SU-DHL-6 (cell line): ENCODE measurements around the gene DICER1.

ENCODE experiments used
- H2AFZ ChIP-seq: fragments of 200-600 bp; sonication (generic); 2 replicates; pipeline ENCODE4 v1.6.1; 2014; ENCODE audit warnings: low read depth, mild to moderate bottlenecking, moderate library complexity, mixed read lengths, antibody characterized with exemption, low read length; ENCODE audit not compliant: severe bottlenecking
- H3F3A ChIP-seq: fragments of 200-600 bp; shearing (Covaris generic); 2 replicates; pipeline ENCODE4 v1.6.0; 2016; ENCODE audit warnings: antibody characterized with exemption, mild to moderate bottlenecking; ENCODE audit not compliant: insufficient read depth
- H3K27ac ChIP-seq: fragments of 200-600 bp; sonication (generic); 2 replicates; pipeline ENCODE4 v1.5.1; 2016; ENCODE audit warnings: low read depth, mild to moderate bottlenecking, low read length, moderate library complexity, mixed read lengths
- H3K27me3 ChIP-seq: fragments of 200-600 bp; sonication (generic), shearing (Covaris generic); 2 replicates; pipeline ENCODE4 v1.6.0; 2014; ENCODE audit warnings: mild to moderate bottlenecking, low read length
- H3K36me3 ChIP-seq: fragments of 200-600 bp; sonication (generic); 2 replicates; pipeline ENCODE4 v1.6.1; 2014; ENCODE audit warnings: mild to moderate bottlenecking, low read length, mixed read lengths
- H3K4me2 ChIP-seq: fragments of 300-600, 200-600 bp; shearing (Covaris generic), sonication (generic); 2 replicates; pipeline ENCODE4 v1.6.0; 2014; ENCODE audit warnings: low read length, low read depth, mild to moderate bottlenecking; ENCODE audit not compliant: poor library complexity, severe bottlenecking
- H3K4me3 ChIP-seq: fragments of 200-600 bp; sonication (generic); 2 replicates; pipeline ENCODE4 v1.5.1; 2014; ENCODE audit warnings: antibody characterized with exemption, low read length, mild to moderate bottlenecking, mixed read lengths; ENCODE audit not compliant: insufficient read depth, poor library complexity, severe bottlenecking
- H3K79me2 ChIP-seq: fragments of 200-600 bp; sonication (generic); 2 replicates; pipeline ENCODE4 v1.6.1; 2014; ENCODE audit warnings: mild to moderate bottlenecking, low read length, moderate library complexity; ENCODE audit not compliant: insufficient read depth
- H3K9ac ChIP-seq: fragments of 200-600 bp; sonication (generic); 2 replicates; pipeline ENCODE4 v1.7.0; 2014; ENCODE audit warnings: mild to moderate bottlenecking, low read length
- H3K9me2 ChIP-seq: fragments of 200-600 bp; sonication (generic); replicated peaks from 2 replicates; pipeline ENCODE4 v1.6.1; 2014; ENCODE audit warnings: low read length; ENCODE audit not compliant: insufficient read depth
- H3K9me3 ChIP-seq: fragments of 200-600 bp; sonication (generic); 2 replicates; pipeline ENCODE4 v1.6.1; 2014; ENCODE audit warnings: low read length, mixed read lengths; ENCODE audit not compliant: insufficient read depth
- H4K20me1 ChIP-seq: fragments of 200-600 bp; sonication (generic); 2 replicates; pipeline ENCODE4 v1.6.1; 2014; ENCODE audit warnings: low read depth, mild to moderate bottlenecking, antibody characterized with exemption, low read length, moderate library complexity, mixed read lengths
- EZH2phosphoT487 ChIP-seq: fragments of 200-600 bp; sonication (generic), shearing (Covaris generic); conservative IDR thresholded peaks from 2 replicates; pipeline ENCODE4 v1.6.1; 2018; ENCODE audit warnings: mild to moderate bottlenecking, antibody characterized with exemption, low read length, moderate library complexity, mixed read lengths
- TF ChIP-seq, protein P1 (sequence below): fragments of 200-600 bp; sonication (generic); IDR thresholded peaks from one replicate; pipeline ENCODE4 v1.5.1; 2017; ENCODE audit warnings: antibody characterized with exemption, mild to moderate bottlenecking, low read length, moderate library complexity; ENCODE audit not compliant: insufficient read depth, poor library complexity, severe bottlenecking

The DICER1 gene

DNA sequence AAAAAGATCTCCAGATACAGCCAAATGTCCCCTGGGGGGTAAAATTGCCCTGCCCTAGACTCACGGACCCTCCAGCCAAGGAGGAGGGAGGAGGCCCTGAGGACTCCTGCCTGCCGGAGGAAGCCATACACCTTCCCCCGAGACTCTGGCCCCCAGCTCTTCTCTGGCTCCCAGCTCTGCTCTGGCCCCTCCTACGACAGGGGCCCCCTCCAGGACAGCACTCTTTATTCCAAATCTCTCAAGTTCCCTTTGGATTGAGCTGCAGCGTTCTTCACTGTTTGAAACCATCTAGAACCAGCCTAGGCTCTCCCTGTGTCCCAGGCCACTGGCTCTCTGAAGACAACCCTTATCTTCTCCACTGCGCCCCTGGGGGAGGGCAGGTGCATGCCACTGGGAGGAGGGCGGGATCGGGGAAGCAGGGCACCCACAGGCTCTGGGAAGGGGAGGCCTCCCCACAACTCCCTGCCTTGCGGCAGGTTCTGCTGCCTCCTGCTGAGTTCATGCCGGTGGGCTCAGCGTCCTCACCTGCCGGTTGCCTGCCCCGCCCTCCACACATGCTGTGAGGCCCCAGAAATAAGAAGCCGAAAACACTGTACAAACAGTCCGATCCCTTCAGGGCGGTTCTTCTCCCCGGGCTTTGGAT lies 112.7 kb downstream of the DICER1 start:
- no peak overlapping the region for H3K27ac ChIP-seq
- no peak for TF ChIP-seq EZH2phosphoT487
- TF ChIP-seq, protein P1, sequence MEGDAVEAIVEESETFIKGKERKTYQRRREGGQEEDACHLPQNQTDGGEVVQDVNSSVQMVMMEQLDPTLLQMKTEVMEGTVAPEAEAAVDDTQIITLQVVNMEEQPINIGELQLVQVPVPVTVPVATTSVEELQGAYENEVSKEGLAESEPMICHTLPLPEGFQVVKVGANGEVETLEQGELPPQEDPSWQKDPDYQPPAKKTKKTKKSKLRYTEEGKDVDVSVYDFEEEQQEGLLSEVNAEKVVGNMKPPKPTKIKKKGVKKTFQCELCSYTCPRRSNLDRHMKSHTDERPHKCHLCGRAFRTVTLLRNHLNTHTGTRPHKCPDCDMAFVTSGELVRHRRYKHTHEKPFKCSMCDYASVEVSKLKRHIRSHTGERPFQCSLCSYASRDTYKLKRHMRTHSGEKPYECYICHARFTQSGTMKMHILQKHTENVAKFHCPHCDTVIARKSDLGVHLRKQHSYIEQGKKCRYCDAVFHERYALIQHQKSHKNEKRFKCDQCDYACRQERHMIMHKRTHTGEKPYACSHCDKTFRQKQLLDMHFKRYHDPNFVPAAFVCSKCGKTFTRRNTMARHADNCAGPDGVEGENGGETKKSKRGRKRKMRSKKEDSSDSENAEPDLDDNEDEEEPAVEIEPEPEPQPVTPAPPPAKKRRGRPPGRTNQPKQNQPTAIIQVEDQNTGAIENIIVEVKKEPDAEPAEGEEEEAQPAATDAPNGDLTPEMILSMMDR = no peak

DNA sequence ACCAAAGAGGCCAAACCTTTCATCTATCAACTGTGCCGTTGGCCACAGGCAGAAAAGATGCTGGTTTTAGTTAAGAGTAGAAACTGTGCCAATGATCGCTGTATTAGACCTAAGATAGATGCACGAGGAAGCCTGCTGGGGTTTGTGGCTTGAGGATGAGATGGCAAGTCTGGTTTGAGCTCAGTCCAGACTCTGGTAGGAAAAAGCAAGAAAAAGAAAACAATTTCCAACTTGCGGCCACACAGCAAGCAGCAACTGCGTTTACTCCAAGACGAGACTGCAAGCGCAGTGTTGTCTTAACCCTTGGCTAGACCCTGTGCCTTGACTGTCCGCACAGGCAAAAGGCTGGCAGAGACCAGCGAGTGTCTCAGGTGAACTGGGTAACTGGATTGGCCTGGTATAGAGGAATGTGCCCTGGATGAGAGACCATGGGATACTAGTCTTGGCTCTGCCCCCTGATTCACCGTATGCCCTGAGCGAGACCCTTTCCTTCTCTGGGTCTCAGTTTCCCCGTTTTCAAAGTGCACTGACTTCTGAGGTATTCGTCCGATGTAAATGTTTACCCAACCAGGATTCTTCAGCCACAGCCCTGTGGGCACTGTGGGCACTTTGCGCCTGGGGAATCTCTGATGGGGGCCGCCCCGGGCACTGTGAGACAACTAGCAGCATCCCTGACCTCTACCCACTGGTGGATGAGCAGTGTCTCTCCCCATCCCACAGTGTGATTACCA lies 113.4 kb downstream of the DICER1 start:
- no peak overlapping the region for H3K27ac ChIP-seq

More for the DNA sequence above, 112.7 kb downstream of the DICER1 start:
- Histone ChIP-seq H3K36me3 (no peaks in the 10 kb centered on the region), H3K9me3 (no peaks in the 10 kb centered on the region), H2AFZ (no peak overlapping the region), H3K9me2 (no peaks in the 10 kb centered on the region), H3K79me2 (no peaks in the 10 kb centered on the region), H3K4me3 (no peak overlapping the region), H3K27me3 (no peaks in the 10 kb centered on the region), H4K20me1 (no peaks in the 10 kb centered on the region), H3K4me2 (no peak overlapping the region), H3F3A (no peaks in the 10 kb centered on the region), H3K9ac (no peak overlapping the region)

DNA sequence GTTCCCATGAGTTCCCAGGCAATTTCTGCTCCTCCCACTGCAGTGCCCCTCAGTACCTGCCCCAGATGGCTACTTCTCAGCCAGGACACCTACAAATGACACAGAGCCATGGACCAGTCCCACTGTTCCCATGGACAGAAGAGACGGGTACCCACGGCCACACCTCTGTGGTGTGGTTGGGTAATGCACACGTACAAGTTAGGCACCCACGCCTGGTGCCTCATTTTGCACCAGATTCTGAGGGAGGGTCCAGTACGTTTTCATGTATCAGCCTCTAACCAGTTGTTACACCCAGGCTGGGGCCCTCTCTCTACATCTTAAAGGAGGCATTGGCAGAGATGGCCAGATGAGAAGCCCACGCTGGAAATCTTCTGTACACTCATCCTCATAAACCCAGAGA lies 114.0 kb downstream of the DICER1 start:
- no peak overlapping the region for H3K9ac ChIP-seq
- no peaks in the 10 kb centered on the region for H3K27me3 ChIP-seq
- TF ChIP-seq, protein P1 = no peak
- TF ChIP-seq EZH2phosphoT487 = no peak

More for the DNA sequence above, 113.4 kb downstream of the DICER1 start:
- Histone ChIP-seq H3K27me3 (no peaks in the 10 kb centered on the region), H3K79me2 (no peaks in the 10 kb centered on the region), H4K20me1 (no peaks in the 10 kb centered on the region), H3K4me3 (no peak overlapping the region), H3F3A (no peaks in the 10 kb centered on the region), H2AFZ (no peak overlapping the region), H3K9me3 (no peaks in the 10 kb centered on the region), H3K4me2 (no peak overlapping the region), H3K36me3 (no peaks in the 10 kb centered on the region), H3K9me2 (no peaks in the 10 kb centered on the region), H3K9ac (no peak overlapping the region)
- TF ChIP-seq, protein P1 = no peak
- TF ChIP-seq EZH2phosphoT487 = no peak

More for the DNA sequence above, 114.0 kb downstream of the DICER1 start:
- Histone ChIP-seq H3K36me3 (no peaks in the 10 kb centered on the region), H3K4me2 (no peak overlapping the region), H3K9me2 (no peaks in the 10 kb centered on the region), H3F3A (no peaks in the 10 kb centered on the region), H2AFZ (no peak overlapping the region), H3K27ac (no peak overlapping the region), H3K4me3 (no peak overlapping the region), H3K79me2 (no peaks in the 10 kb centered on the region), H3K9me3 (no peaks in the 10 kb centered on the region), H4K20me1 (no peaks in the 10 kb centered on the region)
